GM12891 (cell line): ENCODE results near the gene ZNF638.

Experiments used
- POLR2A ChIP-seq: IDR thresholded peaks from 2 replicates; pipeline ENCODE4 v1.6.1; 2011; ENCODE audit warnings: low read depth, low read length, control low read depth
- POLR2AphosphoS5 ChIP-seq: IDR thresholded peaks from 2 replicates; pipeline ENCODE4 v1.6.1; 2011; ENCODE audit warnings: low read depth, low read length, control low read depth
- TAF1 ChIP-seq: IDR thresholded peaks from 2 replicates; pipeline ENCODE4 v1.6.1; 2011; ENCODE audit warnings: low read depth, low read length, control low read depth

- TF ChIP-seq POLR2A, result no peak
- TF ChIP-seq POLR2AphosphoS5, result no peak
- no peak for TF ChIP-seq TAF1
Measured at GRCh38 chr2:71298914-71299313, 32.7 kb upstream of the ZNF638 start.
